Measurements from ENCODE around the gene BPIFB1.

DNA sequence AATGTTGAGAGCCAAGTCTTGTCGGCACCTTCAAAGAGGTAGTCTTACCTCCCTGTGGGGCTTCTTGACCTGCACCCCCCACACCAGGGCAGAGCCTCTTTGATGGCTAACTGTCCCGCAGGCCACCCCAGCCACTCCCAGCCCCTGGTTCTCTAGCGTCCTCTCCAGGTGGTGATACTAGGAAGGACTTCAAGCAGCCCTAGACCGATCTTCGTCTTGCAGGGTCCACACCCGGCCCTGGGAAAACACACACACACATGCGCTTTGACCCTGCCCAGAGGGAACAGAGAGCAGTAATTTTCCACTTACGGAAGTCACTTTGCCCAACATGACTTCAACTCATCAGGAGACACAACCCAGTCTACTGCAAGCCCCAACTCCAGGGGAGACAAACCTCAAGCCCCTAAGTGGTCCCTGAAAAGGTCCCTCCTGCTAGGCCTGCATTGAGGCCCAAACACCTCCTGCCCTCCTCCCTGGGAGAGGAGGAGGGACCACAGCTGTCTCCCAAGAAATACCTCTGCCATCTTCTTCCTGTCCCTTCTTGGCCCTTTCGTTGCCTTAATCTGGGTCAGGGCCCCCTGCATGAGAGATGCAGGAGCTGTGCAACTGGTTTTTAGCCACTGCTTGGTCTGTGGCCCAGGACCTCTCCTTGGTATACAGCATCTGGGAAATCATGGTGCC is 2.9 kb upstream of the BPIFB1 start:
- TF ChIP-seq ZBTB1 (tag by site-specific recombination; IDR thresholded peaks at IDR 0.05) (no peak), RBAK (tag by site-specific recombination; IDR thresholded peaks at IDR 0.05) (no peak), ZNF747 (tag by site-specific recombination; IDR thresholded peaks at IDR 0.05) (no peak), PATZ1 (tag by site-specific recombination; IDR thresholded peaks at IDR 0.05) (no peak), ZBTB21 (tag by site-specific recombination; IDR thresholded peaks at IDR 0.05) (no peak), ZNF548 (tag by site-specific recombination; IDR thresholded peaks at IDR 0.05) (no peak), ZNF629 (tag by site-specific recombination; IDR thresholded peaks at IDR 0.05) (no peak), ZNF830 (tag by site-specific recombination; IDR thresholded peaks at IDR 0.05; ENCODE audit: low read depth) (no peak), ZNF433 (tag by site-specific recombination; IDR thresholded peaks at IDR 0.05; ENCODE audit: low read depth) (no peak), PRDM4 (tag by site-specific recombination; IDR thresholded peaks at IDR 0.05) (no peak)
- TF ChIP-seq, protein P1, sequence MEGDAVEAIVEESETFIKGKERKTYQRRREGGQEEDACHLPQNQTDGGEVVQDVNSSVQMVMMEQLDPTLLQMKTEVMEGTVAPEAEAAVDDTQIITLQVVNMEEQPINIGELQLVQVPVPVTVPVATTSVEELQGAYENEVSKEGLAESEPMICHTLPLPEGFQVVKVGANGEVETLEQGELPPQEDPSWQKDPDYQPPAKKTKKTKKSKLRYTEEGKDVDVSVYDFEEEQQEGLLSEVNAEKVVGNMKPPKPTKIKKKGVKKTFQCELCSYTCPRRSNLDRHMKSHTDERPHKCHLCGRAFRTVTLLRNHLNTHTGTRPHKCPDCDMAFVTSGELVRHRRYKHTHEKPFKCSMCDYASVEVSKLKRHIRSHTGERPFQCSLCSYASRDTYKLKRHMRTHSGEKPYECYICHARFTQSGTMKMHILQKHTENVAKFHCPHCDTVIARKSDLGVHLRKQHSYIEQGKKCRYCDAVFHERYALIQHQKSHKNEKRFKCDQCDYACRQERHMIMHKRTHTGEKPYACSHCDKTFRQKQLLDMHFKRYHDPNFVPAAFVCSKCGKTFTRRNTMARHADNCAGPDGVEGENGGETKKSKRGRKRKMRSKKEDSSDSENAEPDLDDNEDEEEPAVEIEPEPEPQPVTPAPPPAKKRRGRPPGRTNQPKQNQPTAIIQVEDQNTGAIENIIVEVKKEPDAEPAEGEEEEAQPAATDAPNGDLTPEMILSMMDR (tag by site-specific recombination; IDR thresholded peaks at IDR 0.05): no peak
- TF ChIP-seq, protein P2, sequence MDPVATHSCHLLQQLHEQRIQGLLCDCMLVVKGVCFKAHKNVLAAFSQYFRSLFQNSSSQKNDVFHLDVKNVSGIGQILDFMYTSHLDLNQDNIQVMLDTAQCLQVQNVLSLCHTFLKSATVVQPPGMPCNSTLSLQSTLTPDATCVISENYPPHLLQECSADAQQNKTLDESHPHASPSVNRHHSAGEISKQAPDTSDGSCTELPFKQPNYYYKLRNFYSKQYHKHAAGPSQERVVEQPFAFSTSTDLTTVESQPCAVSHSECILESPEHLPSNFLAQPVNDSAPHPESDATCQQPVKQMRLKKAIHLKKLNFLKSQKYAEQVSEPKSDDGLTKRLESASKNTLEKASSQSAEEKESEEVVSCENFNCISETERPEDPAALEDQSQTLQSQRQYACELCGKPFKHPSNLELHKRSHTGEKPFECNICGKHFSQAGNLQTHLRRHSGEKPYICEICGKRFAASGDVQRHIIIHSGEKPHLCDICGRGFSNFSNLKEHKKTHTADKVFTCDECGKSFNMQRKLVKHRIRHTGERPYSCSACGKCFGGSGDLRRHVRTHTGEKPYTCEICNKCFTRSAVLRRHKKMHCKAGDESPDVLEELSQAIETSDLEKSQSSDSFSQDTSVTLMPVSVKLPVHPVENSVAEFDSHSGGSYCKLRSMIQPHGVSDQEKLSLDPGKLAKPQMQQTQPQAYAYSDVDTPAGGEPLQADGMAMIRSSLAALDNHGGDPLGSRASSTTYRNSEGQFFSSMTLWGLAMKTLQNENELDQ (tag by site-specific recombination; IDR thresholded peaks at IDR 0.05; ENCODE audit: low read depth): no peak
- TF ChIP-seq, protein P3, sequence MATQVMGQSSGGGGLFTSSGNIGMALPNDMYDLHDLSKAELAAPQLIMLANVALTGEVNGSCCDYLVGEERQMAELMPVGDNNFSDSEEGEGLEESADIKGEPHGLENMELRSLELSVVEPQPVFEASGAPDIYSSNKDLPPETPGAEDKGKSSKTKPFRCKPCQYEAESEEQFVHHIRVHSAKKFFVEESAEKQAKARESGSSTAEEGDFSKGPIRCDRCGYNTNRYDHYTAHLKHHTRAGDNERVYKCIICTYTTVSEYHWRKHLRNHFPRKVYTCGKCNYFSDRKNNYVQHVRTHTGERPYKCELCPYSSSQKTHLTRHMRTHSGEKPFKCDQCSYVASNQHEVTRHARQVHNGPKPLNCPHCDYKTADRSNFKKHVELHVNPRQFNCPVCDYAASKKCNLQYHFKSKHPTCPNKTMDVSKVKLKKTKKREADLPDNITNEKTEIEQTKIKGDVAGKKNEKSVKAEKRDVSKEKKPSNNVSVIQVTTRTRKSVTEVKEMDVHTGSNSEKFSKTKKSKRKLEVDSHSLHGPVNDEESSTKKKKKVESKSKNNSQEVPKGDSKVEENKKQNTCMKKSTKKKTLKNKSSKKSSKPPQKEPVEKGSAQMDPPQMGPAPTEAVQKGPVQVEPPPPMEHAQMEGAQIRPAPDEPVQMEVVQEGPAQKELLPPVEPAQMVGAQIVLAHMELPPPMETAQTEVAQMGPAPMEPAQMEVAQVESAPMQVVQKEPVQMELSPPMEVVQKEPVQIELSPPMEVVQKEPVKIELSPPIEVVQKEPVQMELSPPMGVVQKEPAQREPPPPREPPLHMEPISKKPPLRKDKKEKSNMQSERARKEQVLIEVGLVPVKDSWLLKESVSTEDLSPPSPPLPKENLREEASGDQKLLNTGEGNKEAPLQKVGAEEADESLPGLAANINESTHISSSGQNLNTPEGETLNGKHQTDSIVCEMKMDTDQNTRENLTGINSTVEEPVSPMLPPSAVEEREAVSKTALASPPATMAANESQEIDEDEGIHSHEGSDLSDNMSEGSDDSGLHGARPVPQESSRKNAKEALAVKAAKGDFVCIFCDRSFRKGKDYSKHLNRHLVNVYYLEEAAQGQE (tag by site-specific recombination; IDR thresholded peaks at IDR 0.05): no peak
